GM18526 (cell line): Measurements from ENCODE around the gene HNRNPUL2.
A peak's percentile ranks its signal among the peaks of the same experiment; 100 is the strongest.

ENCODE experiments used
- POLR2A ChIP-seq: IDR thresholded peaks from 3 replicates; pipeline ENCODE4 v1.6.1; 2011; ENCODE audit not compliant: insufficient read length; ENCODE audit errors: extremely low read depth

HNRNPUL2 gene

GRCh38 chr11:62710001-62710345, 17.3 kb downstream of the HNRNPUL2 start:
- TF ChIP-seq POLR2A = no peak

- peak; percentile 58 for TF ChIP-seq POLR2A
These were observed 17.8 kb downstream of the HNRNPUL2 start for GRCh38 chr11:62709247-62710000.

- no peak for TF ChIP-seq POLR2A
These were observed 18.5 kb downstream of the HNRNPUL2 start for GRCh38 chr11:62708793-62709192.

- no peak for TF ChIP-seq POLR2A
These were observed 18.9 kb downstream of the HNRNPUL2 start for GRCh38 chr11:62708392-62708791.

GRCh38 chr11:62707277-62707861, 19.9 kb downstream of the HNRNPUL2 start, which contains the start of the genes BSCL2 and GNG3:
Gene BSCL2, minus strand, starts transcription at chr11:62707424. Its CDS starts 229 bp downstream, at chr11:62707195.
Gene GNG3, plus strand, starts transcription at chr11:62707676. Its CDS starts 620 bp downstream, at chr11:62708296.
- no peak for TF ChIP-seq POLR2A

- no peak for TF ChIP-seq POLR2A
These were observed 20.4 kb downstream of the HNRNPUL2 start for GRCh38 chr11:62706850-62707247.

- TF ChIP-seq POLR2A = peak; percentile 56
These were observed 21.1 kb downstream of the HNRNPUL2 start for GRCh38 chr11:62705880-62706849.

- TF ChIP-seq POLR2A = no peak
These were observed 21.8 kb downstream of the HNRNPUL2 start for GRCh38 chr11:62705413-62705812.

- TF ChIP-seq POLR2A = no peak
These were observed 25.0 kb downstream of the HNRNPUL2 start for GRCh38 chr11:62702246-62702645.

- no peak for TF ChIP-seq POLR2A
These were observed 32.6 kb downstream of the HNRNPUL2 start for GRCh38 chr11:62694455-62695167.

GRCh38 chr11:62689421-62690183, 37.7 kb downstream of the HNRNPUL2 start, which contains the start of gene LRRN4CL:
Gene LRRN4CL, minus strand, starts transcription at chr11:62689530. Its CDS starts 1,022 bp downstream, at chr11:62688508.
- TF ChIP-seq POLR2A = no peak

GRCh38 chr11:62688491-62688890, 38.8 kb downstream of the HNRNPUL2 start:
- TF ChIP-seq POLR2A = no peak

GRCh38 chr11:62687508-62688396, 39.5 kb downstream of the HNRNPUL2 start:
- TF ChIP-seq POLR2A = no peak

- no peak for TF ChIP-seq POLR2A
These were observed 44.7 kb downstream of the HNRNPUL2 start for GRCh38 chr11:62682518-62682917.
